ENCODE results near the gene XIRP1.

- TF ChIP-seq CTCF (IDR thresholded peaks at IDR 0.05; ENCODE audit: low read depth, low read length, poor library complexity, severe bottlenecking), result no peak
- no peak for TF ChIP-seq EZH2phosphoT487 (IDR thresholded peaks at IDR 0.05; ENCODE audit: borderline replicate concordance, low read length)
These were observed 44.6 kb upstream of the XIRP1 start for GRCh38 chr3:39237027-39237426.

Data from DOHH2 (cell line).